ENCODE results near the gene GLT1D1.

Gene GLT1D1

DNA sequence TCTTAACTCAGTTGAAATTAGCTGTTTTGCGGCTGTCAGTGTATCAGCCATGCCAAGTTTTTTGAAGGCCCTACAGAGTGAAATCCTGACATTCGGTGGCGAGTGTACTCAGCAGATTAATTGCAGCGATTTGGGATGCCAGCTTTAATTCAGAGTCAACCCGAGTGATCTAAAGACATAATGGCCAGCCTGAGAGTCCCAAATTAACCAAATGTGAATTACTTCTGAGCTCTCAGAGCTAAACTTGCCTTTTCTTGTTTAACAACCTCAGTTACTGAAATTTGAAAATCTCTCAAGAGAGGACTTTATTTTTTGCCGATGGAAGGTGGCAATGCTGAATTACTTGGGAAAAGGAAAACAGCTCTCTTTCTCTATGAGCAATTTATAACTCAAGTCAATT lies 148.5 kb downstream of the GLT1D1 start:
- Histone ChIP-seq H3K27ac (ENCODE audit: low read depth, low read length) (no peak overlapping the region), H3K9me2 (replicated peaks; ENCODE audit: insufficient read depth, low read length) (no peaks in the 10 kb centered on the region), H3K79me2 (ENCODE audit: insufficient read depth, low read length) (no peaks in the 10 kb centered on the region), H3F3A (ENCODE audit: insufficient read depth) (no peaks in the 10 kb centered on the region), H3K4me3 (ENCODE audit: insufficient read depth, low read length, poor library complexity, severe bottlenecking) (no peak overlapping the region), H3K9me3 (ENCODE audit: insufficient read depth, low read length) (no peaks in the 10 kb centered on the region), H3K4me2 (ENCODE audit: low read depth, low read length, poor library complexity, severe bottlenecking) (no peak overlapping the region), H3K27me3 (ENCODE audit: low read length) (no peaks in the 10 kb centered on the region), H3K36me3 (ENCODE audit: low read length) (no peaks in the 10 kb centered on the region), H3K9ac (ENCODE audit: low read length) (no peak overlapping the region), H4K20me1 (ENCODE audit: low read depth, low read length) (no peaks in the 10 kb centered on the region), H2AFZ (ENCODE audit: low read depth, low read length, severe bottlenecking) (no peak overlapping the region)
- TF ChIP-seq, protein P1, sequence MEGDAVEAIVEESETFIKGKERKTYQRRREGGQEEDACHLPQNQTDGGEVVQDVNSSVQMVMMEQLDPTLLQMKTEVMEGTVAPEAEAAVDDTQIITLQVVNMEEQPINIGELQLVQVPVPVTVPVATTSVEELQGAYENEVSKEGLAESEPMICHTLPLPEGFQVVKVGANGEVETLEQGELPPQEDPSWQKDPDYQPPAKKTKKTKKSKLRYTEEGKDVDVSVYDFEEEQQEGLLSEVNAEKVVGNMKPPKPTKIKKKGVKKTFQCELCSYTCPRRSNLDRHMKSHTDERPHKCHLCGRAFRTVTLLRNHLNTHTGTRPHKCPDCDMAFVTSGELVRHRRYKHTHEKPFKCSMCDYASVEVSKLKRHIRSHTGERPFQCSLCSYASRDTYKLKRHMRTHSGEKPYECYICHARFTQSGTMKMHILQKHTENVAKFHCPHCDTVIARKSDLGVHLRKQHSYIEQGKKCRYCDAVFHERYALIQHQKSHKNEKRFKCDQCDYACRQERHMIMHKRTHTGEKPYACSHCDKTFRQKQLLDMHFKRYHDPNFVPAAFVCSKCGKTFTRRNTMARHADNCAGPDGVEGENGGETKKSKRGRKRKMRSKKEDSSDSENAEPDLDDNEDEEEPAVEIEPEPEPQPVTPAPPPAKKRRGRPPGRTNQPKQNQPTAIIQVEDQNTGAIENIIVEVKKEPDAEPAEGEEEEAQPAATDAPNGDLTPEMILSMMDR (IDR thresholded peaks at IDR 0.05; ENCODE audit: insufficient read depth, low read length, poor library complexity, severe bottlenecking) = no peak
- TF ChIP-seq EZH2phosphoT487 (conservative IDR thresholded peaks at IDR 0.05; ENCODE audit: low read length) = no peak

DNA sequence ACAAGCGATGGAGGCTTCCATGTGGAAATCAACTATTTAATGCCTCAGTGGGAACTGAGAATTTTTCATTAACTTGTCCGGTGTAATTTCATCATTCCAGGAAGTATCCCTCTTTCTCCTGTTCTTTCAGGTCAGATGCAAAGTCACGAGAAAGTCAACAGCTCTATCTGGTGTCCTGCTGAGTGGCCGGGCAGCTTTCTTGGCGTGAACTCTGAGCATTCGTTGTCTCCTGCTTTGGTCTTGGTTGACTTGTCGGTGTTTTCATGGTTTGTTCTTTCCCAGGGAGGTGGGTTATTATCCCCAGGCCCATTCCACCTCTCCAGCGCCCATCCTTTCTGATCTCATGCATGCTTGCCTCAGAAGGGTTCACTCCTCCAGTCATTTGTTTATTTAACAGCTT lies 149.1 kb downstream of the GLT1D1 start:
- H3K79me2 ChIP-seq (ENCODE audit: insufficient read depth, low read length) = no peaks in the 10 kb centered on the region
- H3F3A ChIP-seq (ENCODE audit: insufficient read depth) = no peaks in the 10 kb centered on the region
- TF ChIP-seq, protein P1 (IDR thresholded peaks at IDR 0.05; ENCODE audit: insufficient read depth, low read length, poor library complexity, severe bottlenecking) = no peak
- TF ChIP-seq EZH2phosphoT487 (conservative IDR thresholded peaks at IDR 0.05; ENCODE audit: low read length) = no peak
- no peak overlapping the region for H3K4me3 ChIP-seq (ENCODE audit: insufficient read depth, low read length, poor library complexity, severe bottlenecking)
- H3K36me3 ChIP-seq (ENCODE audit: low read length) = no peaks in the 10 kb centered on the region
- H3K9ac ChIP-seq (ENCODE audit: low read length) = no peak overlapping the region
- no peaks in the 10 kb centered on the region for H3K9me2 ChIP-seq (replicated peaks; ENCODE audit: insufficient read depth, low read length)
- no peak overlapping the region for H2AFZ ChIP-seq (ENCODE audit: low read depth, low read length, severe bottlenecking)
- no peaks in the 10 kb centered on the region for H3K9me3 ChIP-seq (ENCODE audit: insufficient read depth, low read length)
- H3K27ac ChIP-seq (ENCODE audit: low read depth, low read length) = no peak overlapping the region
- H4K20me1 ChIP-seq (ENCODE audit: low read depth, low read length) = no peaks in the 10 kb centered on the region
- H3K27me3 ChIP-seq (ENCODE audit: low read length) = no peaks in the 10 kb centered on the region
- H3K4me2 ChIP-seq (ENCODE audit: low read depth, low read length, poor library complexity, severe bottlenecking) = no peak overlapping the region

DNA sequence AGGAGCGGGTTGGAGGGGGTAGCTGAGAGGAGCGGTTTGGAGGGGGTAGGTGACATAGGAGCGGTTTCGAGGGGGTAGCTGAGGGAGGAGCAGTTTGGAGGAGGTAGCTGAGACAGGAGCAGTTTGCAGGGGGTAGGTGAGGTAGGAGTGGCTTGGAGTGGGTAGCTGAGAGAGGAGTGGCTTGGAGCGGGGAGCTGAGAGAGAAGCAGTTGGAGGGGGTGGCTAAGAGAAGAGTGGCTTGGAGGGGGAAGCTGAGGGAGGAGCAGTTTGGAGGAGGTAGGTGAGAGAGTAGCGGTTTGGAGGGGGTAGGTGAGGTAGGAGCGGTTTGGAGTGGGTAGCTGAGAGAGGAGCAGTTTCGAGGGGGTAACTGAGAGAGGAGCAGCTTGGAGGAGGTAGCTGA lies 152.1 kb downstream of the GLT1D1 start:
- no peaks in the 10 kb centered on the region for H3F3A ChIP-seq (ENCODE audit: insufficient read depth)
- H4K20me1 ChIP-seq (ENCODE audit: low read depth, low read length) = no peaks in the 10 kb centered on the region
- no peak overlapping the region for H3K27ac ChIP-seq (ENCODE audit: low read depth, low read length)
- H2AFZ ChIP-seq (ENCODE audit: low read depth, low read length, severe bottlenecking) = no peak overlapping the region
- H3K4me3 ChIP-seq (ENCODE audit: insufficient read depth, low read length, poor library complexity, severe bottlenecking) = no peak overlapping the region
- H3K4me2 ChIP-seq (ENCODE audit: low read depth, low read length, poor library complexity, severe bottlenecking) = no peak overlapping the region
- H3K9me2 ChIP-seq (replicated peaks; ENCODE audit: insufficient read depth, low read length) = no peaks in the 10 kb centered on the region
- no peaks in the 10 kb centered on the region for H3K9me3 ChIP-seq (ENCODE audit: insufficient read depth, low read length)
- H3K9ac ChIP-seq (ENCODE audit: low read length) = no peak overlapping the region
- no peaks in the 10 kb centered on the region for H3K27me3 ChIP-seq (ENCODE audit: low read length)
- no peaks in the 10 kb centered on the region for H3K36me3 ChIP-seq (ENCODE audit: low read length)
- TF ChIP-seq EZH2phosphoT487 (conservative IDR thresholded peaks at IDR 0.05; ENCODE audit: low read length) = no peak
- TF ChIP-seq, protein P1 (IDR thresholded peaks at IDR 0.05; ENCODE audit: insufficient read depth, low read length, poor library complexity, severe bottlenecking) = no peak
- no peaks in the 10 kb centered on the region for H3K79me2 ChIP-seq (ENCODE audit: insufficient read depth, low read length)
